Measurements from ENCODE around the gene SNAP47. TPM values are rescaled to one million over a fixed set of nuclear protein-coding genes. Genes with fewer than 3 reads are reported as not detected.

Gene SNAP47
- total RNA-seq, 1 donor = 18.1 TPM

DNA sequence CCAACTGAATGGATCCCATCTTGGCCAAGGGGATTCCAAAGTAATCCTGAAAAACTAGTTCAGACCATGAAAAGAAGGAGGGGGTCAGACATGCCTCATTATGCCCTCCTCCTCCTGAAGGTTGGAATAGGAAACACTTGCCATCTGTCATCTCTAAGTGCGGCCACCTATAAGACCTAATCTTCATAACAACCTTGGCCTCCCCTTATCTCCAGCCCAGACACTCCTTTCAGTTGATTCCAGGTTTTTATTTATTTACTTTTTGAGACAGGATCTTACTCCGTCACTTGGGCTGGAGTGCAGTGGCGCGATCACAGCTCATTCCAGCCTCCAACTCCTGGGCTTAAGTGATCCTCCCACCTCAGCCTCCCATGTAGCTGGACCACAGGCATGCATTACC, 19.7 kb downstream of the SNAP47 start:
- no peaks in the 10 kb centered on the region for H3K27me3 ChIP-seq (ENCODE audit: insufficient read depth, low read length)
- H3K9me3 ChIP-seq (ENCODE audit: low read depth, low read length) = no peaks in the 10 kb centered on the region
- no peaks in the 10 kb centered on the region for H3K4me1 ChIP-seq (ENCODE audit: insufficient read depth, low read length)
- H3K4me3 ChIP-seq (ENCODE audit: low read length) = no peak overlapping the region

DNA sequence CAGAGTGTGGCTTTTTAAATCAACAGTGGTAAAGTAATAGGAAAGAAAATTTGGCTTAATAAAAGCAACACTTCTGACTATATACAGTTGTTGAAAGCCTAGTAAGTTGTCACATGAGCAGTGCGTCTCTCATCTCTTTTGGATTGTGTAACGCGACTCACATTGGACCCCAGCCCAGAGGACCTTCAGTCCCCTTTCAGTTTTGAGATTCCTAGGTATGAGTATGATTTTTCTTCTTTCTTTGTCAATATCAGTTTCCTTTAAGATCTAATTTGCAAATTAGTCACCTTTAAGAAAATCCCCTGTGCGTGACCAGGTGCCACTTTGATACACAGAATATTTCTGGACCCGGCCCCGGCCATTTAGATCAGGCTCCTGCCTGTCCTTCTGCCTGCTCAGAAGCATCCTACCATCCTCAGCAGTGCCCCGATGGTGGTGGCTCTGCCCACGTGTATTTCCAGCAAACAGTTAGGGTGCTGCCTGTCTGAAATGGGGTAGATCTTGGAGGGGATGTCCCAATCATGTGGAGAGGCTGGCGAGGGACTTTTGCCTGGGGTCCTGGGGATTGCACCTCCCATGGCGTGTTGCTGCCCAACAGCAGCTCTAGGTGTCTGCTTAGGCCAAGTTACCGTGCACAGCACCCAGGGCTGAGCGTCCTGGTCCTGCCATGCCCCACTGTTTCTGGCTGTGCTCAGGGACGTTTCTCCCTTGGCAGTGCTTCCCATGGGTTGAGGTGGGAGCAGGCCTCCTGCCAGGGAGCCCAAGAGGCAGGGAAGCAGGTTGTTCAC, 21.1 kb downstream of the SNAP47 start:
- peaks cover 1% of the 10 kb centered on the region for H3K4me1 ChIP-seq (ENCODE audit: insufficient read depth, low read length)
- H3K4me3 ChIP-seq (ENCODE audit: low read length) = no peak overlapping the region
- H3K9me3 ChIP-seq (ENCODE audit: low read depth, low read length) = no peaks in the 10 kb centered on the region
- no peaks in the 10 kb centered on the region for H3K27me3 ChIP-seq (ENCODE audit: insufficient read depth, low read length)

DNA sequence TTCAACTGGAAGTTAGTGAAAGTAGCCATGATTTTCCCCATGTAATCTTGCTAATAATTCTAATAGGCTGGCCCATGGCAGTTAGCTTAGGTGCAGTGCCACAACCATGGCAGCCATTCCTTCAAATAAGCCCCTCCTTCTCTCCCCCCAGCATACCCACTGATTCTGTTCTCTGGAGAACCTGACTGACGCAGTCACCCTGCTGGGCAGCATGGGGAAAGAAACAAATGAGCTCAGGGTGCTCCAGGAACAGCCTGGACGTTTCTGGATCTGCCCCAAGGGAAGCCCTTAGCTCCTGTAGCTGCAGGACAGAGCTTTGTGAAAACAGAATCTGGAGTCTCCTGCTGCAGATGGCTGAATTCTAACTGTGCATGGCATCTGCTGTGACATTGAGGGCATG, 22.5 kb downstream of the SNAP47 start:
- Histone ChIP-seq H3K4me1 (ENCODE audit: insufficient read depth, low read length) (peaks cover 15% of the 10 kb centered on the region), H3K9me3 (ENCODE audit: low read depth, low read length) (no peaks in the 10 kb centered on the region), H3K27me3 (ENCODE audit: insufficient read depth, low read length) (no peaks in the 10 kb centered on the region)

DNA sequence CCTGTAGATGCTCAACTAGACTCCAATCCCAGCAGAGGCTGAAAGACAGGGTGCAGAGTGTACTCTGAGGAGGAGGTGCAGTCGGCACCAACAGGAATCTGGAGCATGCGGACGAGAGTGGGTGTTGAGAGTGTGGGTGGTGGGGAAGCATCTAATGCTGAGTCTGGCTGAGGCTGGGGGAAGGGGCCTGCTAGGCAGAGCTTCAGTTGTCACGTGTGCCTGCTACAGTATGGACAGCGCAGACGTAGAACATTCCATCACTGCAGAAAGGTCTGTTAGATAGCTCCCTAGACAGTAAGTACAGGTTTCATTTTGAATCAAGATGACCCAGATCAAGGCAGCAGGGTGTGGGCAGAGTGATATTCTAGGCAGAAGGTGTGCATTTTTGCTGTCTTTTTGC, 23.1 kb downstream of the SNAP47 start:
- peaks cover 21% of the 10 kb centered on the region for H3K4me1 ChIP-seq (ENCODE audit: insufficient read depth, low read length)
- H3K4me3 ChIP-seq (ENCODE audit: low read length) = no peak overlapping the region
- no peaks in the 10 kb centered on the region for H3K9me3 ChIP-seq (ENCODE audit: low read depth, low read length)
- H3K27me3 ChIP-seq (ENCODE audit: insufficient read depth, low read length) = no peaks in the 10 kb centered on the region

More for the DNA sequence above, 22.5 kb downstream of the SNAP47 start:
- no peak overlapping the region for H3K4me3 ChIP-seq (ENCODE audit: low read length)

DNA sequence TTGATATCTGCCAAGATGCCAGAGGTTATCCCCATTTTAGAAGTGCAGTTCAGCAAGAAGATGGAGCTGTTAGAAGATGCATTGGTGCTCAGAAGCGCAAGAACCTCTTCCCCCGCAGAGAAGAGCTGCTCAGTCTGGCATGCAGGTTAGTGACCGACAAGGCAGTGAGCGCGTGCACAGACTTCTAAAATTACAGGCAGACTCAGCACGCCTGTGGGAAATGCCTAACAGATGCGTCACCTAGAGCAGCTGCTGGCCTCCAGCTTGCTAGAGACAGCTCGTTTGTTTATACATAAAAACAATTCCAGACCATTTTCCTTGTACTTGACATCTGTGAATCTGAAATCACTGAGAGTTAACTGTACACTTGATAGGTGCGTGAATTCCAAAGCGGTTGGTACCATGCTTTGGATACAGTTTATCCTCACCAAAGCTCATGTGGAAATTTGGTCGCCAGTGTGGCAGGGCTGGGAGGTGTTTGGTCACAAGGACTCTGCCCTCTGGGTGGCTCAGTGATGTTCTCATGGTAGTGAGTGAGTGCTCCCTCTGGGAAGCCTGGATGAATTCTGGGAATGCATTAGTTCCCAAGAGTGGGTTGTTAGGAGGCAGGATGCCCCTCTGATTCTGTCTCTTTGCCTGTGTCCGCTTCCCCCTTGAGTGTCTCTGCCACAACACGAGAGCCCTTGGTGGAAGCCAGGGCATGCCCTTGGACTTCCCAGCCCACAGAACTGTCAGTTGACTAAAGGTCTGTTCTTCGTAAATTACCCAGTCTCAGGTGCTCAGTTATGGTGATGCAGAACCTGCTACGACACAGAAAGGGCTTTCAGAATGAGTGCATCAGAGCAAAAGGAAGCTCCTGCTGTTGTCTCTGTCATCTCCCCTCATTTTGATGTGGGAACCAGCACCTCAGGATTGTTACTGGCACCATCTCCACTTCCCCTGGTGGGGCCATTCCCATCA, 24.4 kb downstream of the SNAP47 start:
- no peaks in the 10 kb centered on the region for H3K9me3 ChIP-seq (ENCODE audit: low read depth, low read length)

GRCh38 chr1:227760377-227760776, 25.1 kb downstream of the SNAP47 start:
- no peak overlapping the region for H3K4me3 ChIP-seq (ENCODE audit: low read length)
- H3K27me3 ChIP-seq (ENCODE audit: insufficient read depth, low read length) = no peaks in the 10 kb centered on the region
- H3K4me1 ChIP-seq (ENCODE audit: insufficient read depth, low read length) = peaks cover 40% of the 10 kb centered on the region
- H3K9me3 ChIP-seq (ENCODE audit: low read depth, low read length) = no peaks in the 10 kb centered on the region

More for the DNA sequence above, 24.4 kb downstream of the SNAP47 start:
- no peaks in the 10 kb centered on the region for H3K27me3 ChIP-seq (ENCODE audit: insufficient read depth, low read length)
- H3K4me1 ChIP-seq (ENCODE audit: insufficient read depth, low read length) = peaks cover 32% of the 10 kb centered on the region
- no peak overlapping the region for H3K4me3 ChIP-seq (ENCODE audit: low read length)

DNA sequence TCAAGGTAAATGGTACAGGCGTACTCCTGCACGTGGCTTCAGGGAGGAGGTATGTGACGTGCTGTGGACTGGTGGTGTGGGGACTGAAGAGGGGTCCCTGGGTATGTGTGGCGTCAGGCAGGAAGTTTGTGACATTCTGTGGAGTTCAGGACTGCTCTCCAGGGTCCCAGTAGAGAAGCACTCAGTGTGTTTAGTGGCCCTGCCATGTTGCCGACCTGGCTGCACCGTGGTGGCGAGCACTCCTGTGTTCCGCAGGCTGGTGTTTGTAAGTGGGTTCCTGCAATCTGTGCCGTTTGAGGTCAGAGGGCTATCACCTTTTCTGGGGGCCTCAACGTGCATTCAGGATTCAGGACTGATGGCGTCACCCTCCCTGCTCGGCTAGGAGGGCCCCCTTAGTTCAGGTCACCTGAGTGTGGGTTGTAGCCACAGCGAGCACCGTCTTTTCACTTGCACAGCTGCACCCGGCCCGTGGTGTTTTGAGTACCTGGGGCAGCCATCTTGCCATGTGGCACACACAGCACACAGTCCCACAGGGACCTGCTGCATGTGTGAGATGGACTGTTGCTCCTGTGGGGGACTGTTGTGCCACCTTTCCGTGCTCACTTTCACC, 26.5 kb downstream of the SNAP47 start:
- Histone ChIP-seq H3K4me3 (ENCODE audit: low read length) (no peak overlapping the region), H3K27me3 (ENCODE audit: insufficient read depth, low read length) (no peaks in the 10 kb centered on the region), H3K4me1 (ENCODE audit: insufficient read depth, low read length) (peaks cover 53% of the 10 kb centered on the region), H3K9me3 (ENCODE audit: low read depth, low read length) (no peaks in the 10 kb centered on the region)

DNA sequence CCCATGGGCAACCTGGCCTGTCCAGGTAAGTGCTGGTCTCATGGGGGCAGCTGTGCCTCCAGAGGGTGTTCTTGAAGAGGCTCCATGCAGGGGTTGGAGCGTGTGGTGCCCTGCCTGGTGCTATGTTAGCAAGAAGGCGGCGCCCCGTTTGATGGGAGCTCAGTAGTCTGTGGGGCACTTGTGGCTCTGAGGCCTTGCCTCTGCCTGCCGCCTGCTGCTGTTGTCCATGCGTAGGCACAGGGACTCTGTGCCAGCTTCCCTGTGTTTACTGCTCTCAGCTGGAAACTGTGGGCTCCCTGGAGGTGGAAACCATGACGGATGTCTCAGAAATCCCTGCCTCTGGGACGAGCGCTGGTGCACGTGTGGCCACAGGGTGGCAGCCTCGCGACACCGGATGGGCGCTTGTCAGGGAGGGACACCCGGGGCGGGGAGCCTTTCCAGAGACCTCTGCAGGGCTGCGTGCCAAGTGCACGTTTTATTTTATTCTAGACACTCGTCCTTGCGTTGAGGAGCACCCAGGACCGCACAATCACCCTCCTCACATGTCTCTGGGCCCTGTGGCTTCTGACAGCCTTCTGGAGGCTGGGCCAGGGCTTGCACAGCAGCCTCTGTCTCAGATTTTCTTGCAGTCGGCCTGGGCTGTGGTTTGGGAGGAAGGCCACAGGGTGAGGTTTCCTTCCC, 27.1 kb downstream of the SNAP47 start:
- H3K4me1 ChIP-seq (ENCODE audit: insufficient read depth, low read length) = peaks cover 59% of the 10 kb centered on the region
- H3K27me3 ChIP-seq (ENCODE audit: insufficient read depth, low read length) = no peaks in the 10 kb centered on the region
- no peak overlapping the region for H3K4me3 ChIP-seq (ENCODE audit: low read length)
- no peaks in the 10 kb centered on the region for H3K9me3 ChIP-seq (ENCODE audit: low read depth, low read length)

- H3K9me3 ChIP-seq (ENCODE audit: low read depth, low read length) = no peaks in the 10 kb centered on the region
- H3K4me3 ChIP-seq (ENCODE audit: low read length) = no peak overlapping the region
- H3K27me3 ChIP-seq (ENCODE audit: insufficient read depth, low read length) = no peaks in the 10 kb centered on the region
- H3K4me1 ChIP-seq (ENCODE audit: insufficient read depth, low read length) = peaks cover 59% of the 10 kb centered on the region
Measured at GRCh38 chr1:227763246-227764018, 28.2 kb downstream of the SNAP47 start.

DNA sequence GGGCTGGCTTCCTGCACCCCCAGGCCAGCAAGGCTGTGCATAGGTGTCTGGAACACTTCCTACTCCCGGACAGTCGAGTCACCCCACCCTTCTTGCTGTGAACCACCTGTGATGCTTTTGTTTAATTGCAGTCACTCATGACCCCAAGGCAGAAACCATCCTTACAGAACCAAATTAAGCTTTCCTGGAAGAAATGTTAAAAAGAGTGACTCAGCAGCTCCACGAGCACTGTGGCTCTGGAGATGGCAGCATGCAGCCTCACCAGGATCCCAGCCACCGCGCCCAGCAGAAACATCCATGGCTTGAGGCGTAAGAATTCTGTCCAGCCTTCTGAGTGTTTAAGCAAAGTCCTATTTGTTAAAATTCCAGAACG, 28.8 kb downstream of the SNAP47 start:
- H3K4me1 ChIP-seq (ENCODE audit: insufficient read depth, low read length) = peaks cover 59% of the 10 kb centered on the region
- H3K9me3 ChIP-seq (ENCODE audit: low read depth, low read length) = no peaks in the 10 kb centered on the region
- no peak overlapping the region for H3K4me3 ChIP-seq (ENCODE audit: low read length)
- no peaks in the 10 kb centered on the region for H3K27me3 ChIP-seq (ENCODE audit: insufficient read depth, low read length)

DNA sequence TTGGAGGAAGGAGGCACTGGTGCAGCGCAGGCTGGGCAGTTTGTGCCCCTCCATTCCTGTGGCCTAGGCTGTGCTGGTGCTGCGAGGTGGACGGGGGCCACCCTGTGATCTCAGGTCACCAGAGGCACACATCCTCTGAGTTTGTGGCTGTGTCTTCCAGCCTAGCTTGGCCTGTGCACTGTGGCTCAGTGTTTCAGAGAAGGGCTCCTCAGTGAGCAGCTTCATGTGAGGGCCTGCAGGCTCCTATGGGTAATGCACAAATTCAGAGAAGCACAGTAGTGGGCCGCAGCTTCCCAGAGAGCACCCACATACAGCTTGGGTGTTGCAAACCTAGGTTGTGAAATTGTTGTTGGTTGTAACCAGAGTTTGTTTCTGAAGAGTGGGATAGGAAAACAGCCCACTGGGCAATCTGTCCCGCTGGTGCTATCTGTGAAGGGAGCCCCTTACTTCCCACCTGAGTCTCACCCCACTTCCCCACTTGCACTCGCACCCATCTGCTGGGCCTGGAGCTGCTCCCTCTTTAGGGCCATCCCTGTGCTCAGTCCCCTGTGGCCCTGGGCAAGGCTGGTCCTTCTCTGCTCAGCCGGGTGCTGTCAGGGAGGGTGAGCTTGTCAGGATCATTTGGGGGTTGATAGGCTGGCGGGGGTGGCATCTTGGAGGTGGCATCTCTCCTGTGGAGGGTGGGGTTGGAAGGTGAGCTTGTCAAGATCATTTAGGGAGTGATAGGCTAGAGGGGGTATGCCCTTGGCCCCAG, 30.2 kb downstream of the SNAP47 start:
- Histone ChIP-seq H3K9me3 (ENCODE audit: low read depth, low read length) (no peaks in the 10 kb centered on the region), H3K4me3 (ENCODE audit: low read length) (no peak overlapping the region), H3K27me3 (ENCODE audit: insufficient read depth, low read length) (no peaks in the 10 kb centered on the region), H3K4me1 (ENCODE audit: insufficient read depth, low read length) (peaks cover 59% of the 10 kb centered on the region)

DNA sequence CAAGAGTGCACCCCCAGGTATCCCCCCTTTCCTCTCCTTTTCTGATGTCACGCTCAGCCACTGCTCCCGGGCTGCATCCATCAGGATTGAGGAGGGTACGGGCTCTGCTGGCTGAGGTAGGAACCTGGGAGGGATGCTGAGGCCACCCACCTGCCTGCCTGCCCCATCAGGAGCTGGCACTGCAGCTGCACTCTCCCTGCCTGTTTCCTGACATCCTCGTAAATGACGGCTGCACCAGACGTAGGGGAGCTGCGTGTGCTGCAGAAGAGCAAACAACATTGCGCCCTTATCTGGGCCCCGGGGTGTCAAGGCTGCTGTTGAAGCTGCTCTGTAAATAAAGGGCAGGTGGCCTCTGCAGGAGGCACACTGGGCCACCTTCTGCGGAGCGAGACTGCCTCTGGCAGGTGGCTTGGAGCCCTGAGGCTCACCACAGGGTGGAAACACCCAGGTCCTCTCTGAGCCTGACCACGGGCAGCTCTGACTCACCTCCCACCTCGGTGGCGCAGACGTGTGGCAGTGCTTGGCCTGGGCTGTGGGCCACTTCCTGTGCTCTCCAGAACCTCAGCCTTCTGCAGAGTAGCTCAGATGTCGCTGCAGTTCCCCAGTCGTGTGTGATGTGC, 30.9 kb downstream of the SNAP47 start:
- H3K9me3 ChIP-seq (ENCODE audit: low read depth, low read length) = no peaks in the 10 kb centered on the region
- peaks cover 59% of the 10 kb centered on the region for H3K4me1 ChIP-seq (ENCODE audit: insufficient read depth, low read length)
- H3K27me3 ChIP-seq (ENCODE audit: insufficient read depth, low read length) = no peaks in the 10 kb centered on the region
- no peak overlapping the region for H3K4me3 ChIP-seq (ENCODE audit: low read length)

DNA sequence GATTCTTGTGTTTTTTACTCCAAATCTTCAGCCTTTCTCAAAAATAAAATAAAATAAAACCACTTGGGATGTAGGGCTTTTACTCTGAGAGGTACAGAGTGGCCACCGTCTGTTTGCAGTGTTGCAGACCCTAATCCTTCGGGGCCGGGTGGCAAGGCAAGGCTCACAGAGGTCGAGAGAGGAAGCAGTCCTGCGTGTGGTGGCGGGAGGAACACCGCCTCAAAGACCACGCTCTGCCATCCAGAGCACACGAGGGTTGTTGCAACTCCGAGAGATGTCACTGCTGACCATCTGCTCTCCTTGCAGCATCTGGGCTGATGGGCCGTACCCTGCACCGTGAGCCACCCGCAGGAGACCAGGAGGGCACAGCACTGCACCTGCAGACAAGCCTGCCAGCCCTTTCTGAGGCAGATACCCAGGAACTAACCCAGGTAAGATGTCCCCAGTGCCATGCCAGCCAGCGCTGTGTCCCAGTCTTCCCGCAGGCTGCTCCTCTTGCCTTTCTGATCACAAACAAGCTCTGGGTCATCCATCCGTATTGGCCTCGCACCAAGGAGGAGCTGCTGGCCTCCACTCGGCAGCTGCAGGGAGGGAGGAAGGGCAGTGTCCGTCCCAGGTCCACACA, 31.5 kb downstream of the SNAP47 start:
- H3K4me1 ChIP-seq (ENCODE audit: insufficient read depth, low read length) = peaks cover 54% of the 10 kb centered on the region
- H3K9me3 ChIP-seq (ENCODE audit: low read depth, low read length) = no peaks in the 10 kb centered on the region
- no peaks in the 10 kb centered on the region for H3K27me3 ChIP-seq (ENCODE audit: insufficient read depth, low read length)
- no peak overlapping the region for H3K4me3 ChIP-seq (ENCODE audit: low read length)

Data from mononuclear cell (primary cell).